ENCODE results near the gene GRID2. TPM values are rescaled to one million over a fixed set of nuclear protein-coding genes. Genes with fewer than 3 reads are reported as not detected.

The GRID2 gene
- total and polyA plus RNA-seq, 10 of the 15 experiments (the other 5 are each of a cell fraction or from before 2014, with no cell fraction given), result not detected

DNA sequence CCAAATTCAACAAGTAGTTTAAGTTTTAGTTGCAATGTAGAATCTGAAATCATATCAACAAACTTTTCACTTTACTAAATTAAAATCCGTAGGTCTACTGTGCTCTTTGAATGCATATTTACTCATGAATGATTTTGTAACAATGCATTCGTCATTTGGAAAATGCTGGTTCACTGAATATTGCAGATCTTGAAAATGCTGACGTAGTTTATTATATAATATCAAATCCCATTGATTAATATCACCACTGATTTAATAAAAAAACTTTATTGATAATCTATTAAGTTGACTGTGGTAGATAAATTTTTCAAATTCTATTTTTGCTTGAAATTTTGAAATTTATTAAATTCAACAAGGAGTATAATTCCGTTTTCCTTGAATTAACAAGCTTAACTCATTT lies 540.0 kb downstream of the GRID2 start:
- H3K4me1 ChIP-seq (ENCODE audit: control insufficient read depth, insufficient read depth, low read length), result no peaks in the 10 kb centered on the region
- ChIA-PET RAD21 (ENCODE audit: unreplicated experiment) (no interaction called here), SMC1A (ENCODE audit: uncharacterized antibody, unreplicated experiment) (no interaction called here), CTCF (interaction anchor here (0.7 kb wide), 1 partner anchor 8 kb away, joined by 3 read pairs; no protein-coding TSS in a partner anchor), POLR2A (no interaction called here)
- no peak overlapping the region for H3K9ac ChIP-seq (ENCODE audit: control insufficient read depth, insufficient read depth, low read length)
- H2AFZ ChIP-seq (ENCODE audit: control insufficient read depth, low read depth, low read length), result no peak overlapping the region
- WGBS (ENCODE audit: insufficient coverage, insufficient replicate concordance, low lambda C conversion rate, missing lambda C conversion rate), result 1% methylated on average over 4 of the region's 4 CpGs
- in situ Hi-C loops (cut with MboI) (no loop called here), intact Hi-C loops (cut with micrococcal nuclease; ENCODE audit: unreplicated experiment) (no loop called here)
- TF ChIP-seq KAT2A (conservative IDR thresholded peaks at IDR 0.05; ENCODE audit: control insufficient read depth, low read depth, low read length) (no peak), SP1 (IDR thresholded peaks at IDR 0.05; ENCODE audit: low read depth, low read length) (no peak), BHLHE40 (IDR thresholded peaks at IDR 0.05; ENCODE audit: borderline replicate concordance in 1 of 2, low read depth in 2 of 2, low read length in 1 of 2) (no peak), ZNF384 (IDR thresholded peaks at IDR 0.05; ENCODE audit: borderline replicate concordance, low read depth, low read length) (no peak), RB1 (IDR thresholded peaks at IDR 0.05; ENCODE audit: borderline replicate concordance) (no peak), STAT1 (conservative IDR thresholded peaks at IDR 0.05) (no peak), ZBED1 (IDR thresholded peaks at IDR 0.05; ENCODE audit: borderline replicate concordance) (no peak), RCOR1 (conservative IDR thresholded peaks at IDR 0.05; ENCODE audit: low read depth, low read length) (no peak), TCF7 (IDR thresholded peaks at IDR 0.05; ENCODE audit: borderline replicate concordance) (no peak), SIN3A (IDR thresholded peaks at IDR 0.05; ENCODE audit: low read depth, low read length) (no peak), MEF2B (IDR thresholded peaks at IDR 0.05; ENCODE audit: partially characterized antibody, poor library complexity, severe bottlenecking) (no peak)
- TF ChIP-seq, protein P1, sequence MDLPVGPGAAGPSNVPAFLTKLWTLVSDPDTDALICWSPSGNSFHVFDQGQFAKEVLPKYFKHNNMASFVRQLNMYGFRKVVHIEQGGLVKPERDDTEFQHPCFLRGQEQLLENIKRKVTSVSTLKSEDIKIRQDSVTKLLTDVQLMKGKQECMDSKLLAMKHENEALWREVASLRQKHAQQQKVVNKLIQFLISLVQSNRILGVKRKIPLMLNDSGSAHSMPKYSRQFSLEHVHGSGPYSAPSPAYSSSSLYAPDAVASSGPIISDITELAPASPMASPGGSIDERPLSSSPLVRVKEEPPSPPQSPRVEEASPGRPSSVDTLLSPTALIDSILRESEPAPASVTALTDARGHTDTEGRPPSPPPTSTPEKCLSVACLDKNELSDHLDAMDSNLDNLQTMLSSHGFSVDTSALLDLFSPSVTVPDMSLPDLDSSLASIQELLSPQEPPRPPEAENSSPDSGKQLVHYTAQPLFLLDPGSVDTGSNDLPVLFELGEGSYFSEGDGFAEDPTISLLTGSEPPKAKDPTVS (IDR thresholded peaks at IDR 0.05; ENCODE audit: low read depth, low read length), result no peak
- TF ChIP-seq, protein P2, sequence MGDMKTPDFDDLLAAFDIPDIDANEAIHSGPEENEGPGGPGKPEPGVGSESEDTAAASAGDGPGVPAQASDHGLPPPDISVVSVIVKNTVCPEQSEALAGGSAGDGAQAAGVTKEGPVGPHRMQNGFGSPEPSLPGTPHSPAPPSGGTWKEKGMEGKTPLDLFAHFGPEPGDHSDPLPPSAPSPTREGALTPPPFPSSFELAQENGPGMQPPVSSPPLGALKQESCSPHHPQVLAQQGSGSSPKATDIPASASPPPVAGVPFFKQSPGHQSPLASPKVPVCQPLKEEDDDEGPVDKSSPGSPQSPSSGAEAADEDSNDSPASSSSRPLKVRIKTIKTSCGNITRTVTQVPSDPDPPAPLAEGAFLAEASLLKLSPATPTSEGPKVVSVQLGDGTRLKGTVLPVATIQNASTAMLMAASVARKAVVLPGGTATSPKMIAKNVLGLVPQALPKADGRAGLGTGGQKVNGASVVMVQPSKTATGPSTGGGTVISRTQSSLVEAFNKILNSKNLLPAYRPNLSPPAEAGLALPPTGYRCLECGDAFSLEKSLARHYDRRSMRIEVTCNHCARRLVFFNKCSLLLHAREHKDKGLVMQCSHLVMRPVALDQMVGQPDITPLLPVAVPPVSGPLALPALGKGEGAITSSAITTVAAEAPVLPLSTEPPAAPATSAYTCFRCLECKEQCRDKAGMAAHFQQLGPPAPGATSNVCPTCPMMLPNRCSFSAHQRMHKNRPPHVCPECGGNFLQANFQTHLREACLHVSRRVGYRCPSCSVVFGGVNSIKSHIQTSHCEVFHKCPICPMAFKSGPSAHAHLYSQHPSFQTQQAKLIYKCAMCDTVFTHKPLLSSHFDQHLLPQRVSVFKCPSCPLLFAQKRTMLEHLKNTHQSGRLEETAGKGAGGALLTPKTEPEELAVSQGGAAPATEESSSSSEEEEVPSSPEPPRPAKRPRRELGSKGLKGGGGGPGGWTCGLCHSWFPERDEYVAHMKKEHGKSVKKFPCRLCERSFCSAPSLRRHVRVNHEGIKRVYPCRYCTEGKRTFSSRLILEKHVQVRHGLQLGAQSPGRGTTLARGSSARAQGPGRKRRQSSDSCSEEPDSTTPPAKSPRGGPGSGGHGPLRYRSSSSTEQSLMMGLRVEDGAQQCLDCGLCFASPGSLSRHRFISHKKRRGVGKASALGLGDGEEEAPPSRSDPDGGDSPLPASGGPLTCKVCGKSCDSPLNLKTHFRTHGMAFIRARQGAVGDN (IDR thresholded peaks at IDR 0.05), result no peak
- TF ChIP-seq, protein P3, sequence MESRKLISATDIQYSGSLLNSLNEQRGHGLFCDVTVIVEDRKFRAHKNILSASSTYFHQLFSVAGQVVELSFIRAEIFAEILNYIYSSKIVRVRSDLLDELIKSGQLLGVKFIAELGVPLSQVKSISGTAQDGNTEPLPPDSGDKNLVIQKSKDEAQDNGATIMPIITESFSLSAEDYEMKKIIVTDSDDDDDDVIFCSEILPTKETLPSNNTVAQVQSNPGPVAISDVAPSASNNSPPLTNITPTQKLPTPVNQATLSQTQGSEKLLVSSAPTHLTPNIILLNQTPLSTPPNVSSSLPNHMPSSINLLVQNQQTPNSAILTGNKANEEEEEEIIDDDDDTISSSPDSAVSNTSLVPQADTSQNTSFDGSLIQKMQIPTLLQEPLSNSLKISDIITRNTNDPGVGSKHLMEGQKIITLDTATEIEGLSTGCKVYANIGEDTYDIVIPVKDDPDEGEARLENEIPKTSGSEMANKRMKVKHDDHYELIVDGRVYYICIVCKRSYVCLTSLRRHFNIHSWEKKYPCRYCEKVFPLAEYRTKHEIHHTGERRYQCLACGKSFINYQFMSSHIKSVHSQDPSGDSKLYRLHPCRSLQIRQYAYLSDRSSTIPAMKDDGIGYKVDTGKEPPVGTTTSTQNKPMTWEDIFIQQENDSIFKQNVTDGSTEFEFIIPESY (IDR thresholded peaks at IDR 0.05), result no peak
- TF ChIP-seq, protein P4, sequence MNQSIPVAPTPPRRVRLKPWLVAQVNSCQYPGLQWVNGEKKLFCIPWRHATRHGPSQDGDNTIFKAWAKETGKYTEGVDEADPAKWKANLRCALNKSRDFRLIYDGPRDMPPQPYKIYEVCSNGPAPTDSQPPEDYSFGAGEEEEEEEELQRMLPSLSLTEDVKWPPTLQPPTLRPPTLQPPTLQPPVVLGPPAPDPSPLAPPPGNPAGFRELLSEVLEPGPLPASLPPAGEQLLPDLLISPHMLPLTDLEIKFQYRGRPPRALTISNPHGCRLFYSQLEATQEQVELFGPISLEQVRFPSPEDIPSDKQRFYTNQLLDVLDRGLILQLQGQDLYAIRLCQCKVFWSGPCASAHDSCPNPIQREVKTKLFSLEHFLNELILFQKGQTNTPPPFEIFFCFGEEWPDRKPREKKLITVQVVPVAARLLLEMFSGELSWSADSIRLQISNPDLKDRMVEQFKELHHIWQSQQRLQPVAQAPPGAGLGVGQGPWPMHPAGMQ (IDR thresholded peaks at IDR 0.05; ENCODE audit: borderline replicate concordance), result no peak
- TF ChIP-seq, protein P5, sequence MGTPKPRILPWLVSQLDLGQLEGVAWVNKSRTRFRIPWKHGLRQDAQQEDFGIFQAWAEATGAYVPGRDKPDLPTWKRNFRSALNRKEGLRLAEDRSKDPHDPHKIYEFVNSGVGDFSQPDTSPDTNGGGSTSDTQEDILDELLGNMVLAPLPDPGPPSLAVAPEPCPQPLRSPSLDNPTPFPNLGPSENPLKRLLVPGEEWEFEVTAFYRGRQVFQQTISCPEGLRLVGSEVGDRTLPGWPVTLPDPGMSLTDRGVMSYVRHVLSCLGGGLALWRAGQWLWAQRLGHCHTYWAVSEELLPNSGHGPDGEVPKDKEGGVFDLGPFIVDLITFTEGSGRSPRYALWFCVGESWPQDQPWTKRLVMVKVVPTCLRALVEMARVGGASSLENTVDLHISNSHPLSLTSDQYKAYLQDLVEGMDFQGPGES (IDR thresholded peaks at IDR 0.05), result no peak
- no peaks in the 10 kb centered on the region for H3K27me3 ChIP-seq (replicated peaks in 1 of 2; ENCODE audit: control insufficient read depth in 2 of 2, insufficient read depth in 2 of 2, low read length in 1 of 2)
- DNase-seq (ENCODE audit: low read depth, low spot score) (no peak), FAIRE-seq (no peak), ATAC-seq (no peak)
- no peaks in the 10 kb centered on the region for H3K9me3 ChIP-seq (replicated peaks; ENCODE audit: control insufficient read depth, insufficient read depth, low read length)
- no peaks in the 10 kb centered on the region for H3K79me2 ChIP-seq (ENCODE audit: control insufficient read depth, insufficient read depth, low read length)
- H3K4me3 ChIP-seq, result no peak overlapping the region
- no TSS peak for BruUV-seq (replicated peaks)
- no peak overlapping the region for H3K27ac ChIP-seq (ENCODE audit: control insufficient read depth, insufficient read depth)
- H3K36me3 ChIP-seq (ENCODE audit: control insufficient read depth in 2 of 2, insufficient read depth in 2 of 2, low read length in 1 of 2), result no peaks in the 10 kb centered on the region
- no peak overlapping the region for H3K4me2 ChIP-seq (ENCODE audit: control insufficient read depth, insufficient read depth)
- no peaks in the 10 kb centered on the region for H4K20me1 ChIP-seq (ENCODE audit: control insufficient read depth, insufficient read depth)

Measured in GM12878 (cell line).